HCT116 (cell line): Measurements from ENCODE around the gene RBM26.

Source experiments
- CTCF ChIP-seq, 3 experiments: fragments of 200-600 bp in 1 of 3; sonication (generic) in 1 of 3; IDR thresholded peaks in 2 of 3; conservative IDR thresholded peaks in 1 of 3; 2 replicates each; pipeline ENCODE4 v1.5.1; 2012 to 2017; ENCODE audit warnings: low read depth in 2 of 3, low read length in 2 of 3, antibody characterized with exemption in 1 of 3, borderline replicate concordance in 1 of 3, control low read depth in 1 of 3, mild to moderate bottlenecking in 1 of 3, mixed read lengths in 1 of 3, mixed run types in 1 of 3, moderate library complexity in 1 of 3; ENCODE audit not compliant: insufficient read depth in 1 of 3
- REST ChIP-seq: IDR thresholded peaks from 2 replicates; pipeline ENCODE4 v1.6.1; 2012; ENCODE audit warnings: low read depth
- SRF ChIP-seq: IDR thresholded peaks from 2 replicates; pipeline ENCODE4 v1.6.1; 2012; ENCODE audit warnings: low read depth

GRCh38 chr13:79439275-79439674 lies 33.2 kb upstream of the RBM26 start:
- TF ChIP-seq CTCF (IDR thresholded peaks at IDR 0.05 in 2 of 3, conservative IDR thresholded peaks at IDR 0.05 in 1 of 3; ENCODE audit: borderline replicate concordance in 1 of 3, insufficient read depth in 1 of 3, low read depth in 2 of 3, low read length in 2 of 3), result no peak
- TF ChIP-seq SRF, result no peak
- no peak for TF ChIP-seq REST
